Choroid plexus epithelial cell (primary cell): ENCODE data around the gene CDKN2B-AS1.

Source experiments
- DNase-seq: peaks from one replicate; pipeline ENCODE4 v3.0.0-alpha.2; 2010; ENCODE audit warnings: low read depth
- H3K4me3 ChIP-seq: 2 replicates; pipeline ENCODE4 v1.5.1; 2011; ENCODE audit warnings: low read depth, mild to moderate bottlenecking, control low read depth, low read length, moderate library complexity
- CTCF ChIP-seq: conservative IDR thresholded peaks from 2 replicates; pipeline ENCODE4 v1.5.1; 2011; ENCODE audit warnings: low read depth, mild to moderate bottlenecking, control low read depth, inconsistent platforms, low read length, moderate library complexity

The CDKN2B-AS1 gene

GRCh38 chr9:22043928-22044327, 49.3 kb downstream of the CDKN2B-AS1 start:
- no peak for TF ChIP-seq CTCF
- no peak for DNase-seq
- H3K4me3 ChIP-seq = no peak overlapping the region

- peak; percentile 86 for DNase-seq
- no peak overlapping the region for H3K4me3 ChIP-seq
- TF ChIP-seq CTCF = no peak
These were observed 50.0 kb downstream of the CDKN2B-AS1 start for GRCh38 chr9:22044583-22044982.

- H3K4me3 ChIP-seq = no peak overlapping the region
- no peak for DNase-seq
- TF ChIP-seq CTCF = no peak
These were observed 50.8 kb downstream of the CDKN2B-AS1 start for GRCh38 chr9:22045423-22045822.

- no peak for DNase-seq
- TF ChIP-seq CTCF = no peak
These were observed 51.8 kb downstream of the CDKN2B-AS1 start for GRCh38 chr9:22046243-22046885.

GRCh38 chr9:22047596-22047995, 53.0 kb downstream of the CDKN2B-AS1 start:
- no peak overlapping the region for H3K4me3 ChIP-seq
- no peak for TF ChIP-seq CTCF
- DNase-seq = no peak

More at GRCh38 chr9:22046243-22046885, 51.8 kb downstream of the CDKN2B-AS1 start:
- H3K4me3 ChIP-seq = no peak overlapping the region

GRCh38 chr9:22049411-22049810, 54.8 kb downstream of the CDKN2B-AS1 start:
- DNase-seq = peak; percentile 56
- H3K4me3 ChIP-seq = no peak overlapping the region
- TF ChIP-seq CTCF = no peak

GRCh38 chr9:22050924-22051323, 56.3 kb downstream of the CDKN2B-AS1 start:
- DNase-seq = no peak
- no peak overlapping the region for H3K4me3 ChIP-seq
- TF ChIP-seq CTCF = no peak
